HepG2 (cell line): ENCODE measurements around the gene INKA1. TPM values are rescaled to one million over a fixed set of nuclear protein-coding genes. Genes with fewer than 3 reads are reported as not detected.

Experiments
- BORCS8-MEF2B ChIP-seq: sonication (generic); formaldehyde crosslinking; IDR thresholded peaks from 2 replicates; pipeline ENCODE4 v1.8.0; 2022; ENCODE audit warnings: mild to moderate bottlenecking, missing genetic modification reagents
- DNMT3B ChIP-seq: conservative IDR thresholded peaks from 2 replicates; pipeline ENCODE4 v1.6.1; 2016; ENCODE audit warnings: missing biosample characterization, control low read depth
- GATA4 ChIP-seq: sonication (generic); IDR thresholded peaks from 2 replicates; pipeline ENCODE4 v1.6.1; 2016; ENCODE audit warnings: antibody characterized with exemption, low read depth, borderline replicate concordance
- HNF1A ChIP-seq, 2 experiments: sonication (generic) in 1 of 2; formaldehyde crosslinking in 1 of 2; IDR thresholded peaks; 2 replicates each; pipeline versions ENCODE4 v1.4.0 to v1.6.1; 2016 to 2020; ENCODE audit warnings: borderline replicate concordance in 1 of 2, low read depth in 1 of 2, mild to moderate bottlenecking in 1 of 2, missing genetic modification reagents in 1 of 2
- HNRNPH1 ChIP-seq: fragments of 200-400 bp; formaldehyde crosslinking; optimal IDR thresholded peaks from 2 replicates; pipeline ENCODE3; 2017; ENCODE audit warnings: mild to moderate bottlenecking, low read depth, low read length
- HNRNPUL1 ChIP-seq: fragments of 200-400 bp; formaldehyde crosslinking; IDR thresholded peaks from 2 replicates; pipeline ENCODE4 v1.6.1; 2017; ENCODE audit warnings: low read depth, mild to moderate bottlenecking, low read length, moderate library complexity
- IRF1 ChIP-seq: sonication (generic); formaldehyde crosslinking; IDR thresholded peaks from 2 replicates; pipeline ENCODE4 v1.4.0; 2020; ENCODE audit warnings: low read depth, mild to moderate bottlenecking, missing genetic modification reagents
- KAT7 ChIP-seq: IDR thresholded peaks from 2 replicates; pipeline ENCODE4 v1.6.1; 2018; ENCODE audit warnings: borderline replicate concordance, missing compliant biosample characterization
- KLF11 ChIP-seq: IDR thresholded peaks from 2 replicates; pipeline ENCODE4 v1.6.1; 2016; ENCODE audit warnings: missing compliant biosample characterization
- NFKBIZ ChIP-seq: IDR thresholded peaks from 2 replicates; pipeline ENCODE4 v1.6.1; 2018; ENCODE audit warnings: missing genetic modification reagents, missing compliant biosample characterization
- NR1H2 ChIP-seq: sonication (generic); formaldehyde crosslinking; IDR thresholded peaks from 2 replicates; pipeline ENCODE4 v1.8.1; 2022; ENCODE audit warnings: low read depth, missing genetic modification reagents, borderline replicate concordance
- PHF5A ChIP-seq: IDR thresholded peaks from one replicate; pipeline ENCODE4 v1.6.1; 2018; ENCODE audit warnings: low read depth, missing genetic modification reagents; ENCODE audit not compliant: unreplicated experiment
- RARG ChIP-seq: sonication (generic); formaldehyde crosslinking; IDR thresholded peaks from 2 replicates; pipeline ENCODE4 v1.4.0; 2020; ENCODE audit warnings: low read depth, mild to moderate bottlenecking, missing genetic modification reagents
- ZNF451 ChIP-seq: sonication (generic); formaldehyde crosslinking; IDR thresholded peaks from 2 replicates; pipeline ENCODE4 v1.5.0; 2020; ENCODE audit warnings: mild to moderate bottlenecking, missing genetic modification reagents
- ZNF550 ChIP-seq: sonication (generic); formaldehyde crosslinking; IDR thresholded peaks from 2 replicates; pipeline ENCODE4 v1.4.0; 2020; ENCODE audit warnings: mild to moderate bottlenecking, missing genetic modification reagents, borderline replicate concordance
- ZNF788 ChIP-seq: sonication (generic); formaldehyde crosslinking; IDR thresholded peaks from 2 replicates; pipeline ENCODE4 v1.5.0; 2020; ENCODE audit warnings: mild to moderate bottlenecking, missing genetic modification reagents, borderline replicate concordance
- ZUFSP ChIP-seq: sonication (generic); formaldehyde crosslinking; IDR thresholded peaks from 2 replicates; pipeline ENCODE4 v1.9.0; 2021; ENCODE audit warnings: missing genetic modification reagents, mild to moderate bottlenecking, borderline replicate concordance
- polyA plus RNA-seq, 8 experiments: library from polyadenylated mRNA; depleted of rRNA in 3 of 8; stranded (reverse) in 7 of 8; unstranded in 1 of 8; fragments of >200 nt; fragmentation: Illumina TruSeq in 4 of 8; extraction: Trizol in 4 of 8; gene quantifications; 2 replicates each; pipeline versions ENCODE4 v1.2.1 to v1.2.3, GENCODE V29; 2011 to 2016; ENCODE audit warnings: low read depth in 4 of 8, missing spikeins in 1 of 8, mixed read lengths in 1 of 8; ENCODE audit not compliant: insufficient read depth in 1 of 8
- total RNA-seq, 5 experiments: library from RNA; depleted of rRNA; stranded (reverse); fragments of >200 nt; fragmentation: Illumina TruSeq; extraction: Trizol; gene quantifications; 2 replicates each; pipeline ENCODE4 v1.2.3, GENCODE V29; 2016; ENCODE audit warnings: low read depth in 1 of 5
- TF ChIP-seq, protein P1 (sequence below): sonication (generic); formaldehyde crosslinking; IDR thresholded peaks from 2 replicates; pipeline ENCODE4 v1.8.0; 2022; ENCODE audit warnings: missing genetic modification reagents, mild to moderate bottlenecking, inconsistent platforms, borderline replicate concordance
- TF ChIP-seq, protein P2 (sequence below): sonication (generic); formaldehyde crosslinking; IDR thresholded peaks from 2 replicates; pipeline ENCODE4 v1.8.1; 2023; ENCODE audit warnings: missing genetic modification reagents, mild to moderate bottlenecking, borderline replicate concordance

Gene INKA1
- total and polyA plus RNA-seq, 2 of the 13 experiments (the other 11 are each of a cell fraction or from before 2014, with no cell fraction given), result 0.22 to 0.41 TPM

- TF ChIP-seq, protein P1, sequence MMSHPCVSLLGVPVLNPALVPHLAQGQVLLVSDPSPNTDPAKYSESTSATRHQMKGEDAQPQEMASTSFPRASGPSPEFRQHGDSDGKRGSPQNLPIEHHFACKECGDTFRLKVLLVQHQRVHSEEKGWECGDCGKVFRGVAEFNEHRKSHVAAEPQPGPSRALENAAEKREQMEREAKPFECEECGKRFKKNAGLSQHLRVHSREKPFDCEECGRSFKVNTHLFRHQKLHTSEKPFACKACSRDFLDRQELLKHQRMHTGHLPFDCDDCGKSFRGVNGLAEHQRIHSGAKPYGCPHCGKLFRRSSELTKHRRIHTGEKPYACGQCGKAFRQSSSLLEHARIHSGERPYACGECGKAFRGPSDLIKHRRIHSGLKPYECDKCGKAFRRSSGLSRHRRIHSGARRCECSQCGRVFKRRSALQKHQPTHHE (CRISPR knock-in tag), result no peak
- no peak; the same call in 1 of the 2 replicates for TF ChIP-seq NR1H2 (CRISPR knock-in tag)
- TF ChIP-seq, protein P2, sequence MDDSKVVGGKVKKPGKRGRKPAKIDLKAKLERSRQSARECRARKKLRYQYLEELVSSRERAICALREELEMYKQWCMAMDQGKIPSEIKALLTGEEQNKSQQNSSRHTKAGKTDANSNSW (CRISPR knock-in tag), result peak; percentile 19; the same call in 1 of the 2 replicates
- no peak for TF ChIP-seq ZNF550
- no peak for TF ChIP-seq HNF1A (IDR thresholded peaks at IDR 0.05; ENCODE audit: low read depth)
- 0 out of 2 replicates have a peak, but pooled peaks have one; percentile 27 for TF ChIP-seq HNF1A (CRISPR knock-in tag; IDR thresholded peaks at IDR 0.05; ENCODE audit: borderline replicate concordance)
- TF ChIP-seq PHF5A (CRISPR knock-in tag), result no peak
- 0 out of 2 replicates have a peak, but pooled peaks have one; percentile 17 for TF ChIP-seq KLF11 (CRISPR knock-in tag)
- TF ChIP-seq BORCS8-MEF2B, result peak; percentile 66; the same call in 1 of the 2 replicates
- TF ChIP-seq IRF1 (CRISPR knock-in tag), result no peak
- TF ChIP-seq HNRNPH1, result no peak
- TF ChIP-seq ZNF788, result 0 out of 2 replicates have a peak, but pooled peaks have one; percentile 4
- peak; percentile 70 for TF ChIP-seq NFKBIZ
- TF ChIP-seq RARG, result no peak
- peak; percentile 93 for TF ChIP-seq KAT7
- no peak for TF ChIP-seq ZNF451 (CRISPR knock-in tag)
- no peak for TF ChIP-seq ZUFSP (CRISPR knock-in tag)
- no peak; the same call in 1 of the 2 replicates for TF ChIP-seq DNMT3B (CRISPR knock-in tag)
- TF ChIP-seq GATA4, result peak; percentile 65; the same call in 1 of the 2 replicates
- TF ChIP-seq HNRNPUL1, result no peak
These were observed 16.5 kb upstream of the INKA1 start, which contains the start of gene IP6K1 (continued) for GRCh38 chr3:49786357-49787181.
